Hepatic stellate cell (primary cell): Measurements from ENCODE around the gene NUTM2E.
"Not testable (repeated sequence)": the region's sequence is repeated elsewhere in the genome, so short reads cannot be mapped to it uniquely, and the experiment has no call there.

ENCODE experiments used
- DNase-seq: peaks from one replicate; pipeline ENCODE4 v3.0.0; 2011; ENCODE audit warnings: low spot score

The NUTM2E gene

DNA sequence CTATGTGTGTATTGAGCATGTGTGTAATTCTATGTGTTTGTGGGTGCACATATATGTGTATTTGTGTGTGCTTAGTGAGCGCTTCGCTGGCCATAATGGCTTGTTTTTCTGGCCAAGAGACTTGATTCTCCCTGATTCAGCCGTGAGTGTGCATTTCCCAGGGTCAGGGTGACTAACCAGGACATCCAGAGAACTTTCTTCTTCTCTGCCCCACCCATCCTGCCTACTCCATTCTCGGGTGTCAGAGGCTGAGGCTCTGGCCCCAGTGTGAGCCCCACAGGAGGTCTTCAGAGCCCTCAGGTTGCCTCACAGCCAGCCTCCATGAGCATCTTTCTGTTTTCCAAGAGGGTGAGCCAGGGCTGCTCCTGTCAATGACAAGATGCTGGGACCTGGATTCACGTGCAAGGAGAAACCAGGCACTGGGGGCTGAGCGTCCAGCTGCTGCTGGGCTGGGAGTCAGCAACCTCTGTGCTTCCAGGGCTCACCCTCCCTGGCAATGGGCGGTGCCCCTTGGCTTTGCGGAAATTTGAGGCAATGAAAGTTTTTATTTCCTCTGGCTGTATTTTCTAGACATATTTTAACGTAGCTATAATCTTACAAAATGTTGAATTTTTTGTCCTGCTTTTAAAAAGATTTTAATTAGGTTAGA is 40.5 kb downstream of the NUTM2E start:
- not testable (repeated sequence) for DNase-seq

DNA sequence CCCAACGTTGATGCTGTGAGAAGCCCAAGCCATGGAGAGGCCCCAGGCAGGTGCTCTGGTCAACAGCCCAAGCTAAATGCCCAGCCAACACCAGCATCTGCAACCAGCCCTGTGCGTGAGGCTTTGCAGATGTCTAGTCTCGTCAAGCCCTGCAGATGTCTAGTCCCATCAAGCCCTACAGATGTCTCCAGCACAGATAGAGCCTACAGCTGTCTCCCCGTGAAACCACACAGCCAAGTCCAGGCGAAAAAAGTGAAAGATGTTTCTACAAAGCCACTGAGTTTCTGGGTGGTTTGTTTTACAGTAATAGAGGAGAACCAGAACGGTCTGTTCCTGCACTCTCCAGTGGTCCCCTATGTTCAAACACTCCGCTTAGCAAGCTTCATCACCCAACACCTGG is 41.5 kb downstream of the NUTM2E start:
- DNase-seq: not testable (repeated sequence)

DNA sequence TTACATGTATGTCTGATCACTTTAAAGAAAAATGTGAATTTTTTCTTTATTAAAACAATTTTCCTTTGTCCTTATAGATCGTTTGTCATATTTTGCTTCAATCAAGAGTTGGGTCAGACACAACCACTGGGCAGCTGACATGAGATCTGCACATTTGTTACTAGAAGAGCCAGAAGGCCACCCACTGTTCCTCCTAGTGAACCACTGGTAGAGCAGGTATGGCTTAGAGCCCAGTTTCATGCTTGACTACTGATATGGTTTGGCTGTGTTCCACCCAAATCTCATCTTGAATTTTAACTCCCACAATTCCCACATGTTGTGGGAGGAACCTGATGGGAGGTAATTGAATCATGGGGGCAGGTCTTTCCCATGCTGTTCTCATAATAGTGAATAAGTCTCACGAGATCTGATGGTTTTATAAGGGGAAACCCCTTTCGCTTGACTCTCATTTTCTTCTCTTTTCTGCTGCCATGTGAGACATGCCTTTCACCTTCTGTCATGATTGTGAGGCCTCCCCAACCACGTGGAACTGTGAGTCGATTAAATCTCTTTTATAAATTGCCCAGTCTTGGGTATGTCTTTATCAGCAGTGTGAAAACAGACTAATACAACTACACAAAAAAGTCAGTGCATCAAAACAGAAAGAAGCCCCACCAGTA is 43.0 kb downstream of the NUTM2E start:
- DNase-seq: not testable (repeated sequence)

DNA sequence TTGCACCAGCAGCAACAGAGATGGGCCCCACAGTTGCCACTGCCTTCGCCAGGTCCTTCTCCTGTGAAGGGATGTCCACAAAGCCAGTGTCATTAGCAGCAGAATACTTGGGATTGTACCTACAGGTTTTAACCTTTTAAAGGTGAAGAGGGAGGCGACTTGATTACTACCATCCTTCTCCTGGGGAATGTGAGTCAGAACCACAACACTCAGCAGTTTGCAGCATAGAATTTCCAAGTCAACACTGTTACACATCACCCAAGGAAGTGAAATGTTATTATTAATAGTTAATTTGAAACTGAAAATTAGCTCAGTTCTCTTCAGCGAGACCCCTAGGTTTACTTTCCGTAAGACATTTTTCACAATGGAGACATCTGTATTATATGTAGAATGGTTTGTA is 45.2 kb downstream of the NUTM2E start:
- DNase-seq: not testable (repeated sequence)
